ENCODE measurements around the gene NKAPD1. TPM values are rescaled to one million over a fixed set of nuclear protein-coding genes. Genes with fewer than 3 reads are reported as not detected.

NKAPD1 gene
- total and polyA plus RNA-seq, 2 of the 13 experiments (the other 11 are each of a cell fraction or from before 2014, with no cell fraction given) = 11.2 to 22.5 TPM

DNA sequence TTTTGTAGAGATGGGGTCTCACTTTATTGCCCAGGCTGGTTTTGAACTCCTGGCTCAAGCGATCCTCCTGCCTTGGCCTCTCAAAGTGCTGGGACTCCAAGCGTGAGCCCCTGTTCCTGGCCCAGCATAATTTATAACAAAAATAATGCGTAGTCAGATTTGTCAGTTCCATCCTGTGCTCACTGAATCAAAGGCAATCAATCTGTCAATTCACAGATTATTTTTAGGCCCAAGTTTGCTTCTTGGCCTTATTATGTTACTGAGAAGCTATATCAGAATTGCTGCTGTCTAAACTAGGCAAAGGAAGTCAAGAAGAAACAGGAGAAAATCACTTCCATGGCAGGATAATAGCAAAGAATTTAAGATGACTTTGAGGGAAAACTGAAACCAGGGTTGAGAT lies 40.2 kb upstream of the NKAPD1 start:
- Histone ChIP-seq H3K9ac (ENCODE audit: insufficient read depth, low read depth, low read length) (no peak overlapping the region), H3K36me3 (replicated peaks in 1 of 2; ENCODE audit: control insufficient read depth in 1 of 2, insufficient read depth in 2 of 2, low read length in 2 of 2) (peaks cover 11 to 59% of the 10 kb centered on the region in 2 experiments), H3K4me2 (ENCODE audit: low read depth, low read length) (no peak overlapping the region), H3K4me3 (replicated peaks in 1 of 3; ENCODE audit: insufficient read depth in 1 of 3, low read depth in 2 of 3, low read length in 3 of 3) (no peak overlapping the region), H2AFZ (ENCODE audit: low read length) (no peak overlapping the region), H3K4me1 (ENCODE audit: insufficient read depth, low read length) (no peaks in the 10 kb centered on the region), H3K27ac (ENCODE audit: extremely low read length, insufficient read depth, low read length) (no peak overlapping the region), H3K79me2 (ENCODE audit: insufficient read depth, low read length) (peaks cover 6% of the 10 kb centered on the region), H4K20me1 (ENCODE audit: insufficient read depth, low read length) (no peaks in the 10 kb centered on the region), H3K9me3 (ENCODE audit: low read length) (no peaks in the 10 kb centered on the region), H3K27me3 (ENCODE audit: control insufficient read depth in 1 of 2, insufficient read depth in 2 of 2, low read length in 2 of 2) (no peaks in the 10 kb centered on the region)
- ChIA-PET CTCF (ENCODE audit: low intra/inter-chr PET ratio, low total read pairs) (no interaction called here), POLR2A (no interaction called here)
- FAIRE-seq (no peak), ATAC-seq (no peak), DNase-seq (ENCODE audit: low spot score) (no peak)
- TF ChIP-seq, protein P1, sequence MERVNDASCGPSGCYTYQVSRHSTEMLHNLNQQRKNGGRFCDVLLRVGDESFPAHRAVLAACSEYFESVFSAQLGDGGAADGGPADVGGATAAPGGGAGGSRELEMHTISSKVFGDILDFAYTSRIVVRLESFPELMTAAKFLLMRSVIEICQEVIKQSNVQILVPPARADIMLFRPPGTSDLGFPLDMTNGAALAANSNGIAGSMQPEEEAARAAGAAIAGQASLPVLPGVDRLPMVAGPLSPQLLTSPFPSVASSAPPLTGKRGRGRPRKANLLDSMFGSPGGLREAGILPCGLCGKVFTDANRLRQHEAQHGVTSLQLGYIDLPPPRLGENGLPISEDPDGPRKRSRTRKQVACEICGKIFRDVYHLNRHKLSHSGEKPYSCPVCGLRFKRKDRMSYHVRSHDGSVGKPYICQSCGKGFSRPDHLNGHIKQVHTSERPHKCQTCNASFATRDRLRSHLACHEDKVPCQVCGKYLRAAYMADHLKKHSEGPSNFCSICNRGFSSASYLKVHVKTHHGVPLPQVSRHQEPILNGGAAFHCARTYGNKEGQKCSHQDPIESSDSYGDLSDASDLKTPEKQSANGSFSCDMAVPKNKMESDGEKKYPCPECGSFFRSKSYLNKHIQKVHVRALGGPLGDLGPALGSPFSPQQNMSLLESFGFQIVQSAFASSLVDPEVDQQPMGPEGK (CRISPR knock-in tag; IDR thresholded peaks at IDR 0.05) = no peak
- TF ChIP-seq ZNF530 (CRISPR knock-in tag; IDR thresholded peaks at IDR 0.05; ENCODE audit: low read depth) (no peak), ZNF124 (CRISPR knock-in tag; IDR thresholded peaks at IDR 0.05) (no peak), FOXJ3 (CRISPR knock-in tag; IDR thresholded peaks at IDR 0.05; ENCODE audit: borderline replicate concordance) (no peak), ZNF160 (CRISPR knock-in tag; IDR thresholded peaks at IDR 0.05) (no peak), ZNF205 (CRISPR knock-in tag; IDR thresholded peaks at IDR 0.05) (no peak), ZNF782 (CRISPR knock-in tag; IDR thresholded peaks at IDR 0.05; ENCODE audit: borderline replicate concordance) (no peak), ZNF274 (CRISPR knock-in tag; IDR thresholded peaks at IDR 0.05) (no peak), TCF7L2 (IDR thresholded peaks at IDR 0.05; ENCODE audit: low read depth, low read length) (no peak), KDM5B (CRISPR knock-in tag; IDR thresholded peaks at IDR 0.05; ENCODE audit: borderline replicate concordance) (no peak)
- TF ChIP-seq, protein P2, sequence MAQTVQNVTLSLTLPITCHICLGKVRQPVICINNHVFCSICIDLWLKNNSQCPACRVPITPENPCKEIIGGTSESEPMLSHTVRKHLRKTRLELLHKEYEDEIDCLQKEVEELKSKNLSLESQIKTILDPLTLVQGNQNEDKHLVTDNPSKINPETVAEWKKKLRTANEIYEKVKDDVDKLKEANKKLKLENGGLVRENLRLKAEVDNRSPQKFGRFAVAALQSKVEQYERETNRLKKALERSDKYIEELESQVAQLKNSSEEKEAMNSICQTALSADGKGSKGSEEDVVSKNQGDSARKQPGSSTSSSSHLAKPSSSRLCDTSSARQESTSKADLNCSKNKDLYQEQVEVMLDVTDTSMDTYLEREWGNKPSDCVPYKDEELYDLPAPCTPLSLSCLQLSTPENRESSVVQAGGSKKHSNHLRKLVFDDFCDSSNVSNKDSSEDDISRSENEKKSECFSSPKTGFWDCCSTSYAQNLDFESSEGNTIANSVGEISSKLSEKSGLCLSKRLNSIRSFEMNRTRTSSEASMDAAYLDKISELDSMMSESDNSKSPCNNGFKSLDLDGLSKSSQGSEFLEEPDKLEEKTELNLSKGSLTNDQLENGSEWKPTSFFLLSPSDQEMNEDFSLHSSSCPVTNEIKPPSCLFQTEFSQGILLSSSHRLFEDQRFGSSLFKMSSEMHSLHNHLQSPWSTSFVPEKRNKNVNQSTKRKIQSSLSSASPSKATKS (CRISPR knock-in tag; IDR thresholded peaks at IDR 0.05) = no peak
- intact Hi-C loops (cut with micrococcal nuclease; ENCODE audit: unreplicated experiment) = no loop called here
- WGBS (ENCODE audit: low lambda C conversion rate) = 97% methylated on average over 3 of the region's 3 CpGs
- in situ Hi-C loops (cut with HindIII; ENCODE audit: extremely low pct_ligation_motif_present, low pct_unique_long_range_greater_than_20kb) = no loop called here
- BruUV-seq (replicated peaks) = no TSS peak
